ENCODE data around the gene ABHD2.
"Not testable (repeated sequence)": the region's sequence is repeated elsewhere in the genome, so short reads cannot be mapped to it uniquely, and the experiment has no call there.

Gene ABHD2

DNA sequence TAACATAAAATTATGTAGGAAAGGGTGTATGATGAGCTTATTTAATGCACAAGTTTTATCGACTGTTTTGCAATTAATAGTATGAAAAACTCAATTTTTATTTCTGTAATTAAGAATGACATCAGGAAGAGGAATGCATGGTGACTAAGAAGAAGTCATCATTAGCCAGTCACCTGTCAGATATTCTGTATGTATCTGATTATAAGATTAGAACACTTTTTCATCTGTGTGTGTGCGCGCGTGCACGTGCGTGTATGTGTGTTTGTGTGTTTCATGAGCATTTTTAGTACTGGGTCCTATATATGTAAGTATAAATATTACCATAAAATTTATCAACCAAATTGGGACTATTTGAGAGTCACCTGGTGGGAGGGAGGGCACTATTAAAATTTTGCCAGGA, 5.0 kb upstream of the ABHD2 start:
- in situ Hi-C loops (cut with MboI; ENCODE audit: low pct_unique_long_range_greater_than_20kb, low sequenced_read_pairs, unreplicated experiment): no loop called here
- TF ChIP-seq CTCF (IDR thresholded peaks at IDR 0.05; ENCODE audit: extremely low read depth, insufficient read depth, missing control alignments): no peak
- DNase-seq (ENCODE audit: low spot score): no peak

DNA sequence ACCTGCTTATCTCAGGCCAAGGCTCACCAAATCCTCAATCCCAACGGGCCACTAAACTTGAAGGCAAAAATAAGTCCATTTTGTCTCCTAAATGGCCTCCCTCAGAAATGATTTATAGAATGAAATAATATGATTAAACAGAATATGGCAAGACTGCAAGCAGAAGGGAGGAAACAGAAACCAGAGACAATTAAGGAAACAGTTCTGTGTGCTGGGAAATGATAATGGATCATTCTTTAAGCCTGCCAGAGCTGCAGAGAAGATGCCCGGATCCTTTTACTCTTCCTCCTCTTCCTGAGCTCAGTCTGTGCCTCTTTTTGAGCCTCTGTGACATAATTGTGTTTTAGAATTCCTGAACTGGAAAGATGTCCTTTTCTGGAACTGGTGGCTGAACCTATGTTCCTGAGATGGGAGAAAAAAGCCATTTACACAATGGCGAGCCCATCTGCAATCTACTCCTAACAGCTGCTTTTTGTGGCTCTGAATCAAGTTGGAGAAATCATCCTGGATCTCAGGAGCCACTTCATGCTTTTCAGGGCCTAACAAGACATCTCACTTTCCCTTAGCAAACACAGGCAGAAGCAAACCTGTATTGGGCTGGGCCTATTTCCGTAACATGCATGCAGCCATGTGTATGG, 2.8 kb upstream of the ABHD2 start:
- no peak for TF ChIP-seq CTCF (IDR thresholded peaks at IDR 0.05; ENCODE audit: extremely low read depth, insufficient read depth, missing control alignments)

DNA sequence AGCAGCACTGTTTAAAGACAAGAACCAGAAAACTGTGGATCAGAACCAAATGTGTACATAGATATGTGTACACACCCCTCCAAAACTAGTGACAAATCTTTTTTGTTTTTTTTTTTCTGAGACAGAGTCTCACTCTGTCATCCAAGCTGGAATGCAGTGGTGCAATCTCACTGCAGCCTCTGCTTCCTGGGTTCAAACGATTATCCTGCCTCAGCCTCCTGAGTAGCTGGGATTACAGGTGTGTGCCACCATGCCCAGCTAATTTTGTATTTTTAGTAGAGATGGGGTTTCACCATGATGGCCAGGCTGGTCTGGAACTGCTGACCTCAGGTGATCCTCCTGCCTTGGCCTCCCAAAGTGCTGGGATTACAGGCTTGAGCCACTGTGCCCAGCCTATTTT, 2.3 kb upstream of the ABHD2 start:
- DNase-seq (ENCODE audit: low spot score); in situ Hi-C loops (cut with MboI; ENCODE audit: low pct_unique_long_range_greater_than_20kb, low sequenced_read_pairs, unreplicated experiment): not testable (repeated sequence)

More for the DNA sequence above, 2.8 kb upstream of the ABHD2 start:
- in situ Hi-C loops (cut with MboI; ENCODE audit: low pct_unique_long_range_greater_than_20kb, low sequenced_read_pairs, unreplicated experiment): no loop called here
- DNase-seq (ENCODE audit: low spot score): no peak

GRCh38 chr15:89086390-89086789, 1.9 kb upstream of the ABHD2 start:
- in situ Hi-C loops (cut with MboI; ENCODE audit: low pct_unique_long_range_greater_than_20kb, low sequenced_read_pairs, unreplicated experiment); DNase-seq (ENCODE audit: low spot score): not testable (repeated sequence)

DNA sequence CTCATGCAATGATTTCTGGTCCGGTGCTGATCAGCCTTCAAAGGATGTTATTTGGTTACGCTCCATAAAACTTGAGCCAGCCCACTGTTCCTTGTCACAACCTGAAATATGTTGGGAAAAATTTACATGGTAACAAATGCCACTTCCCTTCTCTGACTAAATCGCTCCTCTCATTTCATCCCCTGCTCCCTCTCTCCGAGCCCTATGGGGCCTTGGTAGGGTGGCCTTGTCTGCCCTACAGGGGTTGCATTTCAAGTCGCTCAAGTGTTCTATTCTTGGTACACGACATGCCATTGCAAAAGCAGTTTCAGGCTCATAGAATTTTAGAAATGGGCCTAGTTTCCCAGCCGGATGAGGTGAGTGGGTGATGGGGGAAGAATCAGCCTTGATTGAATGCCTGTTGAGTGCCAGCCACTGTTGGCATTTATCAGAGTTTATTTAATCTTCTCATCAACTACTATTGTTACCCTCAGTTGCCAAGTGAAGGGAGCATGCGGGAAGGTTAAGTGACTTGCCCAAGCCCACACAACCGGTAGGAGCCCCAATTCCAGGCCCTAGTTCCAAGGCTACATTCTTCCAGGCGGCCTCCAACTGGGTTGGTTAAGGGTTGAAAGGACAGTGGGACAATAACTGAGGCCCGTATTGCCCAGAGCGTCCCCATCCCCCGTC, 961 bp upstream of the ABHD2 start:
- no peak for DNase-seq (ENCODE audit: low spot score)
- TF ChIP-seq CTCF (IDR thresholded peaks at IDR 0.05; ENCODE audit: extremely low read depth, insufficient read depth, missing control alignments): no peak
- in situ Hi-C loops (cut with MboI; ENCODE audit: low pct_unique_long_range_greater_than_20kb, low sequenced_read_pairs, unreplicated experiment): no loop called here

DNA sequence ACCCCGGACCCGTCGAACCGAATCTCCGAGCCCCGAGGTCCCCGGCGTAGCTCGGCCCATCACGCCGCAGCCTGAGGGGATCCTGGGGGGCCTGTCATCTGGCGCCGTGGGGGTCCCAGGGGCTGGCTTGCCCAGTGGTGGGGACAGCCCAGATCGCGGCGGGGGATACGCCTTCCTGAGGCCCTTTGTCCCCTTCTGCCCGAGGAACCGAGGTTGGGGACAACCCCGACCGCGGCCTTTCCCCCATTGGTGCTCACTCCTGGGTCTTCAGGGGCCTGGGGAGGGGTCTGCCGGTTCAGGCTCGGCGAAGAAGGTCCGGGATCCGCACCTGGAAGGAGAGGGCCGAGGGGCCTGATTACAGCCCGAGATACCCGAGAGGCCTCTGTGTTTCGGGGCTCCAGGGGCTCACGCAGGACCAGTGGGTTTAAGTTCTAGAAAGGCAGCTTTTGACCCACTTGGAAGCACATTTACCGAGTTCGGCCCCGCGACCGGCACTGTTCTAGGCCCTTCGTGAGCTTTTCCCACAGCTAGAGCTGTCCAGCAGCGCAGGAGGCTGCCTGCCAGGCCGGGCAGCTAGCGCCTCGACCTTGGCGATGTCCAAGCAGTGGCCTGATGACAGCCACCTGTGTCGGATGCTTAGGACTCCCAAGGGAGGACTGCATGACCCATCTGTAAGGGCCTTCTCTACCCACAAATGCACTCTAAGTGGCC, 504 bp downstream of the ABHD2 start:
- in situ Hi-C loops (cut with MboI; ENCODE audit: low pct_unique_long_range_greater_than_20kb, low sequenced_read_pairs, unreplicated experiment): no loop called here
- TF ChIP-seq CTCF (IDR thresholded peaks at IDR 0.05; ENCODE audit: extremely low read depth, insufficient read depth, missing control alignments): no peak
- DNase-seq (ENCODE audit: low spot score): no peak

DNA sequence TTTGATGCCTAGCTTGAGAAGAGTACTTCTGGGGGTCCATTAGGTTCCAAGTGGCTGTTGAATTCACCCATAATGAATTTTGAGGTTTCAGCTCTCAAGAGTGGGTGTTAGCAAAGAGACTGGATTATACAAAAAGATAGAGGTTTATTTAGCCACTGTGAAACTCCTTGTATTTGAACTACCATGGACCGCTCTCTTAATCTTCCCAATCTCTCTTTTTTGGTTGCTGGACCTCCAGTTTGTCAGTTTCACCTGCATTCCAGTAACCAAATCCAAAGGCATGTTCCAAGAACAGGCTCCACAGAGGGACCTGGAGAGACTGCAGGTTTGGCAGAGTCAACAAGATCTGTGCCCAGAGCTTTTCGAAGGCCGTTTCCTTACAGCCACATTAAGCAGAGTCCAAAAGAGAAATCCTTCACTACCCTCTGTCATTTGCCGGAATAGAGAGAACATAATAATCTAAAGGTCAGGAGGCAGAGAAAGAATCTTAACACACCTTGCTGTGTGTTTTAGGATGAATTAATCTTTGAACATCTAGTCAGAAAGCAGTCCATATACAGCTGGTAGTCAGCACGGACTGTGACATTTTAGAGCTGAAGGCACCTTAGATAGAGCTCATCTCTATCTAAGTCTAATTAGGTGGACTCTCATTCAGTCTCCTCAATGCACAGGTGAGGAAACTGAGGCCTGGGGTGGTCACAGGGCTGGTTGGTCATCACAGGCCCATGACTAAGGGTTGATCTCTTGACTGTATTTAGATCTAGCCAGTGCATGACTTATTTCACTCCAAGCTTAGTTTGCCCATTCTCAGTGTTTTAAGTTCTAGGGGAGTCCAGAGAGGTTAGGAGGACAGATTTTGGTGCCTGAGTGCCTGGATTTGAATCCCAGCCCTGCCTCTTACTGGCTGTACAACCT, 1.3 kb downstream of the ABHD2 start:
- TF ChIP-seq CTCF (IDR thresholded peaks at IDR 0.05; ENCODE audit: extremely low read depth, insufficient read depth, missing control alignments): no peak
- DNase-seq (ENCODE audit: low spot score): no peak
- in situ Hi-C loops (cut with MboI; ENCODE audit: low pct_unique_long_range_greater_than_20kb, low sequenced_read_pairs, unreplicated experiment): no loop called here

Data from GM13977 (cell line).